HG02885 (cell line): ENCODE measurements around the gene GADL1.

ENCODE experiments used
- ATAC-seq: cut with Tn5 transposase; IDR thresholded peaks from one replicate; pipeline ENCODE4 v1.9.1; 2021; ENCODE audit warnings: mild to moderate bottlenecking; ENCODE audit not compliant: unreplicated experiment, poor library complexity

The GADL1 gene, protein sequence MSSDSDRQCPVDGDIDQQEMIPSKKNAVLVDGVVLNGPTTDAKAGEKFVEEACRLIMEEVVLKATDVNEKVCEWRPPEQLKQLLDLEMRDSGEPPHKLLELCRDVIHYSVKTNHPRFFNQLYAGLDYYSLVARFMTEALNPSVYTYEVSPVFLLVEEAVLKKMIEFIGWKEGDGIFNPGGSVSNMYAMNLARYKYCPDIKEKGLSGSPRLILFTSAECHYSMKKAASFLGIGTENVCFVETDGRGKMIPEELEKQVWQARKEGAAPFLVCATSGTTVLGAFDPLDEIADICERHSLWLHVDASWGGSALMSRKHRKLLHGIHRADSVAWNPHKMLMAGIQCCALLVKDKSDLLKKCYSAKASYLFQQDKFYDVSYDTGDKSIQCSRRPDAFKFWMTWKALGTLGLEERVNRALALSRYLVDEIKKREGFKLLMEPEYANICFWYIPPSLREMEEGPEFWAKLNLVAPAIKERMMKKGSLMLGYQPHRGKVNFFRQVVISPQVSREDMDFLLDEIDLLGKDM

DNA sequence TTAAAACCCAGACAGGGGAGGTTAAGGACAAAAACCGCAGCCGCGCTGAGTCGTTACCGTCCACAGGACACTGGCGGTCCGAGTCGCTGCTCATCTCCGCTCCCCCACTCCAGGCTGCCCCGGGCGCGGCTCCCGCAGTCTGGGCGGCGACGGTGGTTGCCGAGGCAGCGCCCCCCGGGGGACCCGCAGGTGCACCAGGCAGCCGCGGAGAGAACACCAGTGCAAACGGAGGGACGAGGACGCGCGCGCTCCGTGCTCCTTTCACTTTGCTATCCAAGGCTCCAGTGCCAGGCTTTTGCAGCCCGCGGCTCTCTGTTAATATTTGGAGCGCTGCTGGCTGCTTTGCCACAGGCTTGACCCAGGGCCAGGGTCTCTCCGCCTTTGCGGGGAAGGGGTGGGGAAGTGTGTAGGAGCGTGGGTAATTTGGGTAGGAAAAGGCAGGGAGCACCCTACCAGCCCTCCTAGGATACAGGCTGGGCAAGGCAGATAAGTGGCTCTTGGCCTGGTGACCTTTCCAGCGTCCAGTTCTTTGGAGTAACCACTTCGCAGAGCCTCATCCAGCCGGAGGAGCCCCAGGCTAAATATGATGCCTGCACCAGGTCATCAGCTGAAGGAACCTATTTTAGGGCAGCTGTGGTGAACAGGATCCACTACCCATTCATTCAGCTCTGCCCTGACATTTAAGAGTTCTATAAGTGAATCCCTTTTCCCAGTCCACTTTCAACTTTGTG lies at the start of gene GADL1:
Gene GADL1, minus strand, starts transcription at position 141 of the 731 bp plus-strand sequence. Its CDS starts 47 bp downstream, at position 94.
- no peak for ATAC-seq

- no peak for ATAC-seq
Measured at GRCh38 chr3:30944124-30944523, 49.7 kb upstream of the GADL1 start.

GRCh38 chr3:30943206-30943605 lies 48.7 kb upstream of the GADL1 start:
- no peak for ATAC-seq

DNA sequence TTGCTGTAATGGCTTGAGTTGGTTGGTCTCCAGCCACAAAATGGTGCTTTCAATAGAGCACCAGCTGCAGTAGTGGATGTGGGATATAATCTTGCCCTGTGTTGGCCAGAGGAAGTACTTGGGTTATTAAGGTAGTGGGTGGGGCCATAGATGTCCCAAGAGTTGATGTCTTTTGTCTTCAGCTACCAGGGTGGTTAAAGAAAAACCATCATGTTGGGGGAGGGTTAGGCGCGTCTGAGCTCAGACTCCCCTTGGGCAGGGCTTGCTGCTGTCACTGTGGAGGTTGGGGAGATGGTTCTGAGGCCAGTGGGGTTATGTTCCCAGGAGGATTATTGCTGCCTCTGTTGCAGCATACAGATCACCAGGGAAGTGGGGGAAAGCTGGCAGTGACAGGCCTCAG lies 46.9 kb upstream of the GADL1 start:
- no peak for ATAC-seq

GRCh38 chr3:30940740-30941139 lies 46.3 kb upstream of the GADL1 start:
- ATAC-seq, result no peak

DNA sequence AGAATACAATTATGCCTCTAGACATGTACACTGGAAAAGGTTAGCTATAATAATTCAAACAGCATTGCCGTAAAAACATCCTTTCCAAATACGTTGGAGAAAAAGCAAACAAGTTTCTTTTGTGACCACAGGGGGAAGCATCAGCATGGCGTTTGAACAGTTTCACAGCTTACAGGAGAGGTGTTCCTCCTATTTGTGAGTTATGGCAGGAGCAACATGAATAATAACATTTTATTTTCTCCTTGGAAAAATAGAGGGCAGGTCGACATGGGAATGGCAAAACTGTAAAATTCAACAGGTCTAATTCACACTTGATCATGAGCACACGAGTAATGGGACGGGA lies 39.7 kb upstream of the GADL1 start:
- no peak for ATAC-seq

DNA sequence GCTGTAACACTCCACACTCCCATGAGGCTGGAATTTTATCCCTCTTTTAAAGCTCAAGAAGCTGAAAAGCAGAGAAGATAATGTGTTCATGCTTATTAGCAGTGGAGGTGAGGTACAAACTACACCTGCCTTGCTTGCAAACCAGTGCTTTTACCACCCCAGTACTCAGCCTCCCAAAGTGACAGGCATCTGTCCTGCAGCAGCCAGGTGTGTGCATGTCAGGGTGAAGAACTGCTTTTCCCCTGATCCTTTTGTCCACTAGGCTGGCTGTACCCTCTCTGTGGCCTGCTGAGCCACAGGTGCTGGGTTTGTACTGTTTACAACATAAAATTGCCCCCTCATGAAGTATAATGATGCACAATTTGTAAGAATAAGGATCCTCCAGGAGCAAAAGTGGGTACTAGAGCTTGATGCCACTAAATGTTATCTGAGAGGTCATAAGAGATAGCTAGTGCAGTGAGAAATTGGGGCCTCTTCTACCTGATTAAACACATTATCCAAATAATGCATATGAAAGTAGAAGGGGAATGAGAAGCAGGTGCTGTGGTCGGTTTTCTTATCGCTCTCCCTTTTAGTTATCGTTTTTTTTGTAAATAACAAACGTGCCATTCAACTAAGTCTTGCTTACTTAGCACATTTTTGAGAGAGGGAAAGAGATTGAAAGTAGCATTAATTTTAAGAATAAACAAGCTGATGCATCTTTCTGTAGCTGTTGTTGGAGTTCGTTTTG lies 39.2 kb upstream of the GADL1 start:
- no peak for ATAC-seq

GRCh38 chr3:30932513-30933098 lies 38.1 kb upstream of the GADL1 start:
- no peak for ATAC-seq

GRCh38 chr3:30924763-30925162 lies 30.3 kb upstream of the GADL1 start:
- ATAC-seq, result no peak

GRCh38 chr3:30919564-30919963 lies 25.1 kb upstream of the GADL1 start:
- ATAC-seq, result no peak

- ATAC-seq, result no peak
Measured at GRCh38 chr3:30918761-30919160, 24.3 kb upstream of the GADL1 start.

GRCh38 chr3:30915782-30916181 lies 21.3 kb upstream of the GADL1 start:
- no peak for ATAC-seq

GRCh38 chr3:30914696-30915095 lies 20.2 kb upstream of the GADL1 start:
- no peak for ATAC-seq

DNA sequence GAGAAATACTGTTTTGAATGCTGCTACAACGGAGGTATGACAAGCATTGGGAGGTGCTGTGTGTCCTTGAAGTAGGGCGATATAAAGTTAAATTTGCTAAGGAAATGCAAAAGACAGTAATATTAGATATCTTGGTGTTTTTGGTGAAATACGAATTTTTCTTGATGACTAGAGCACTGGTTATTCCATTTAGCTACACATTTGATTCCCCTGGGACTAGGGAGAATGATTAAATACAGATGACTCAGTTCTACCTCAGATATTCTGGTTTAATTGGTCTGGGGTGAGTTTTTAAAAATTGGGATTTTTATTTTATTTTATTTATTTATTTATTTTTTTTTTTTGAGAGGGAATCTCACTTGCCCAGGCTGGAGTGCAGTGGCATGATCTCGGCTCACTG lies 18.7 kb upstream of the GADL1 start:
- no peak for ATAC-seq

GRCh38 chr3:30912301-30912700 lies 17.8 kb upstream of the GADL1 start:
- no peak for ATAC-seq

GRCh38 chr3:30908456-30909037 lies 14.1 kb upstream of the GADL1 start:
- no peak for ATAC-seq

GRCh38 chr3:30904996-30905395 lies 10.5 kb upstream of the GADL1 start:
- no peak for ATAC-seq

GRCh38 chr3:30895329-30895728 lies 868 bp upstream of the GADL1 start:
- ATAC-seq, result no peak

DNA sequence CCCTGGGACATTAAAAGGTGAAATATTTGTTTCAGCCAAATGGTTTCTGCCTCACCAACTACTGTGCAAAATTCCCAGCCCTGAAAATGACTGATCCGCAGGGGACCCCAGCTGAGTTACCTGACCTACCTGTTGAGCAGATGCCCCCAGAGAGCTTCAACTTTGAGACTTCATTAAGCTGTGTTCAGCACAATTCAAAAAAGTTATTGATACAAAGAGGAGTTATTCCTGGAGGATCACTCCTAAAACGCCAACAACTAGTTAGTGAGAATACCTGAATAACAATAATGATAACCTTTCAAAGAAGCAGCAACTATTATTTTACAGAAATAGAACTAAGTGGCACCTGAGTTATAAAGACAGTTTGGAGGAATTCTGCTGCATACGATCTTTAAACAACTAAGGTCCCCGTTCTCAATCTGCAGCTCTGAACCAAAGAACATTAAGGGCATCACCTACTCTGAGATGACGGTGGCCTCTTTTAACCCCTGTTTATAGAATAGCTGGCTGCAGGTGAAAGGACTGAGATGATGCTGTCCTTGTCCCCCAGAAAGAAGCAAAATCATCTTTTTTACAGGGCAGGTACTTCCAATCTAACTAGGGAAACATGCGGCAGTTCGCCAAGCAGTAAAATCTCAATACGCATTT lies 659 bp downstream of the GADL1 start:
- ATAC-seq, result no peak

DNA sequence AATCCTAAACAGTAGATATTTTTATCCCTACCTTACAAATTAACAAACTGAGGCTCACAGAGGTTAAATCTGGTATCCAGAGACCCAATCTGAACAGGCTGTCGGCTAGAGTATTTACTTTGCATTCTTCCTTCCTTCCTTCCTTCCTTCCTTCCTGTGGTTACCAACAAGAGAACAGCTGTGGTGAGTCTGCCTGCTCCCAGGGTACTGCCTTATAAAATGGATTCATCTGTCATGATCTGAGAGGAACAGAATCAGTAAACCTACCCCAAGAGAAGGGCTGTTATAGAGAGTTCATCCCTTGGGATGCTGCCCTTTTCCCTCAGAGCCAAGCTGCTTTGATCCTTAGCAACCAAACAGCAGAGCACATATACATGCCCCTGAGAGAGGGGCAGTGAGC lies 3.6 kb downstream of the GADL1 start:
- no peak for ATAC-seq
